WTC11 (cell line): ENCODE measurements around the gene KSR1. TPM values are rescaled to one million over a fixed set of nuclear protein-coding genes. Genes with fewer than 3 reads are reported as not detected.

Experiments used
- ATAC-seq: fragments of 200-7000 bp; cut with Tn5 transposase; 2 replicates; pipeline ENCODE4 v1.10.0; 2021; ENCODE audit warnings: mild to moderate bottlenecking, moderate library complexity
- CTCF ChIA-PET: fragments of 300-600 bp; sonication (Branson Sonifier 250); formaldehyde crosslinking; loops from one replicate; lab custom pipeline; 2021; ENCODE audit warnings: antibody characterized with exemption; lab: Charles Lee
- POLR2A ChIA-PET: fragments of 350-600 bp; sonication (Branson Sonifier 250); formaldehyde crosslinking; loops from one replicate; lab custom pipeline; 2021; ENCODE audit warnings: antibody characterized with exemption; lab: Charles Lee
- DNase-seq: peaks from one replicate; pipeline ENCODE4 v3.0.0; 2021; ENCODE audit warnings: low spot score
- H3K27ac Mint-ChIP-seq: 2 replicates; pipeline ENCODE4 v1.8.0; 2021; ENCODE audit warnings: mixed read lengths
- H3K27me3 Mint-ChIP-seq: 2 replicates; pipeline ENCODE4 v1.8.0; 2021; ENCODE audit warnings: low read depth, mild to moderate bottlenecking, moderate library complexity, mixed read lengths
- H3K36me3 Mint-ChIP-seq: 2 replicates; pipeline ENCODE4 v1.8.0; 2021; ENCODE audit warnings: mixed read lengths
- H3K4me1 Mint-ChIP-seq: 2 replicates; pipeline ENCODE4 v1.8.0; 2022; ENCODE audit warnings: mixed read lengths
- H3K4me3 Mint-ChIP-seq: 2 replicates; pipeline ENCODE4 v1.8.0; 2021; ENCODE audit warnings: mild to moderate bottlenecking, moderate library complexity, mixed read lengths
- H3K9me3 Mint-ChIP-seq: 2 replicates; pipeline ENCODE4 v1.8.0; 2021; ENCODE audit warnings: mixed read lengths
- ATF3 ChIP-seq: sonication (generic); formaldehyde crosslinking; conservative IDR thresholded peaks from 2 replicates; pipeline ENCODE4 v1.8.1; 2022; ENCODE audit warnings: mild to moderate bottlenecking, missing genetic modification reagents
- CBFB ChIP-seq: sonication (generic); formaldehyde crosslinking; IDR thresholded peaks from 2 replicates; pipeline ENCODE4 v1.8.1; 2022; ENCODE audit warnings: mild to moderate bottlenecking, low read depth, missing genetic modification reagents
- ESRRA ChIP-seq: sonication (generic); formaldehyde crosslinking; IDR thresholded peaks from 2 replicates; pipeline ENCODE4 v1.8.1; 2022; ENCODE audit warnings: mild to moderate bottlenecking, missing genetic modification reagents, borderline replicate concordance
- ETV6 ChIP-seq: sonication (generic); formaldehyde crosslinking; IDR thresholded peaks from 2 replicates; pipeline ENCODE4 v1.8.1; 2022; ENCODE audit warnings: mild to moderate bottlenecking, missing genetic modification reagents
- MLX ChIP-seq: sonication (generic); formaldehyde crosslinking; IDR thresholded peaks from 2 replicates; pipeline ENCODE4 v1.8.1; 2023; ENCODE audit warnings: mild to moderate bottlenecking, missing genetic modification reagents, moderate library complexity
- MXD4 ChIP-seq: fragments of 250-450 bp; sonication (Bioruptor Pico); IDR thresholded peaks from 2 replicates; pipeline ENCODE4 v1.8.0; 2021; ENCODE audit warnings: mild to moderate bottlenecking, moderate library complexity, borderline replicate concordance
- MYBL2 ChIP-seq: sonication (generic); formaldehyde crosslinking; IDR thresholded peaks from 2 replicates; pipeline ENCODE4 v1.8.1; 2023; ENCODE audit warnings: mild to moderate bottlenecking, moderate library complexity, missing genetic modification reagents
- NFATC4 ChIP-seq: fragments of 250-450 bp; sonication (Bioruptor Pico); IDR thresholded peaks from 2 replicates; pipeline ENCODE4 v1.9.0; 2021; ENCODE audit warnings: mild to moderate bottlenecking
- NR2C2 ChIP-seq: sonication (generic); formaldehyde crosslinking; IDR thresholded peaks from 2 replicates; pipeline ENCODE4 v1.8.0; 2022; ENCODE audit warnings: mild to moderate bottlenecking, missing genetic modification reagents
- RORB ChIP-seq: fragments of 250-450 bp; sonication (Bioruptor Pico); IDR thresholded peaks from 2 replicates; pipeline ENCODE4 v1.9.0; 2021; ENCODE audit warnings: mild to moderate bottlenecking
- SMAD4 ChIP-seq: sonication (generic); formaldehyde crosslinking; IDR thresholded peaks from 2 replicates; pipeline ENCODE4 v1.8.0; 2022; ENCODE audit warnings: mild to moderate bottlenecking, missing genetic modification reagents
- TP53 ChIP-seq: sonication (generic); formaldehyde crosslinking; IDR thresholded peaks from 2 replicates; pipeline ENCODE4 v1.8.1; 2023; ENCODE audit warnings: mild to moderate bottlenecking, missing genetic modification reagents
- USF1 ChIP-seq: sonication (generic); formaldehyde crosslinking; IDR thresholded peaks from 2 replicates; pipeline ENCODE4 v1.8.0; 2022; ENCODE audit warnings: mild to moderate bottlenecking, missing genetic modification reagents
- ZNF138 ChIP-seq: sonication (generic); formaldehyde crosslinking; conservative IDR thresholded peaks from 2 replicates; pipeline ENCODE4 v1.8.1; 2022; ENCODE audit warnings: mild to moderate bottlenecking, moderate library complexity, missing genetic modification reagents
- ZNF423 ChIP-seq: fragments of 250-450 bp; sonication (Bioruptor Pico); IDR thresholded peaks from 2 replicates; pipeline ENCODE4 v2.1.2; 2022; ENCODE audit warnings: mild to moderate bottlenecking, moderate library complexity
- ZNF425 ChIP-seq: fragments of 250-450 bp; sonication (Bioruptor Pico); conservative IDR thresholded peaks from 2 replicates; pipeline ENCODE4 v1.9.0; 2021; ENCODE audit warnings: mild to moderate bottlenecking
- total RNA-seq: library from RNA; stranded (reverse); gene quantifications from 3 replicates; pipeline ENCODE4 v1.2.3, GENCODE V29; 2021
- TF ChIP-seq, protein P1 (sequence below): sonication (generic); formaldehyde crosslinking; conservative IDR thresholded peaks from 2 replicates; pipeline ENCODE4 v1.8.1; 2023; ENCODE audit warnings: mild to moderate bottlenecking, low read depth, missing genetic modification reagents, moderate library complexity
- TF ChIP-seq, protein P2 (sequence below): sonication (generic); formaldehyde crosslinking; IDR thresholded peaks from 2 replicates; pipeline ENCODE4 v1.8.1; 2022; ENCODE audit warnings: mild to moderate bottlenecking, moderate library complexity, missing genetic modification reagents
- TF ChIP-seq, protein P3 (sequence below): sonication (generic); formaldehyde crosslinking; IDR thresholded peaks from 2 replicates; pipeline ENCODE4 v1.8.1; 2023; ENCODE audit warnings: mild to moderate bottlenecking, moderate library complexity, missing genetic modification reagents
- TF ChIP-seq, protein P4 (sequence below): sonication (generic); formaldehyde crosslinking; IDR thresholded peaks from 2 replicates; pipeline ENCODE4 v1.8.1; 2022; ENCODE audit warnings: mild to moderate bottlenecking, missing genetic modification reagents, moderate library complexity, borderline replicate concordance
- TF ChIP-seq, protein P5 (sequence below): fragments of 250-450 bp; sonication (Bioruptor Pico); IDR thresholded peaks from 2 replicates; pipeline ENCODE4 v1.9.0; 2021; ENCODE audit warnings: mild to moderate bottlenecking
- TF ChIP-seq, protein P6 (sequence below): sonication (generic); formaldehyde crosslinking; IDR thresholded peaks from 2 replicates; pipeline ENCODE4 v1.8.1; 2023; ENCODE audit warnings: mild to moderate bottlenecking, missing genetic modification reagents, borderline replicate concordance

The KSR1 gene
- total RNA-seq, 1 experiment from 2014 or later, result 45.5 TPM

GRCh38 chr17:27424516-27424915, 31.7 kb upstream of the KSR1 start (continued):
- TF ChIP-seq ZNF138 (no peak), CBFB (no peak), ESRRA (CRISPR knock-in tag) (no peak), MYBL2 (CRISPR knock-in tag) (no peak), USF1 (CRISPR knock-in tag) (no peak), RORB (CRISPR knock-in tag) (no peak), SMAD4 (no peak), ETV6 (CRISPR knock-in tag) (no peak)
- TF ChIP-seq, protein P1, sequence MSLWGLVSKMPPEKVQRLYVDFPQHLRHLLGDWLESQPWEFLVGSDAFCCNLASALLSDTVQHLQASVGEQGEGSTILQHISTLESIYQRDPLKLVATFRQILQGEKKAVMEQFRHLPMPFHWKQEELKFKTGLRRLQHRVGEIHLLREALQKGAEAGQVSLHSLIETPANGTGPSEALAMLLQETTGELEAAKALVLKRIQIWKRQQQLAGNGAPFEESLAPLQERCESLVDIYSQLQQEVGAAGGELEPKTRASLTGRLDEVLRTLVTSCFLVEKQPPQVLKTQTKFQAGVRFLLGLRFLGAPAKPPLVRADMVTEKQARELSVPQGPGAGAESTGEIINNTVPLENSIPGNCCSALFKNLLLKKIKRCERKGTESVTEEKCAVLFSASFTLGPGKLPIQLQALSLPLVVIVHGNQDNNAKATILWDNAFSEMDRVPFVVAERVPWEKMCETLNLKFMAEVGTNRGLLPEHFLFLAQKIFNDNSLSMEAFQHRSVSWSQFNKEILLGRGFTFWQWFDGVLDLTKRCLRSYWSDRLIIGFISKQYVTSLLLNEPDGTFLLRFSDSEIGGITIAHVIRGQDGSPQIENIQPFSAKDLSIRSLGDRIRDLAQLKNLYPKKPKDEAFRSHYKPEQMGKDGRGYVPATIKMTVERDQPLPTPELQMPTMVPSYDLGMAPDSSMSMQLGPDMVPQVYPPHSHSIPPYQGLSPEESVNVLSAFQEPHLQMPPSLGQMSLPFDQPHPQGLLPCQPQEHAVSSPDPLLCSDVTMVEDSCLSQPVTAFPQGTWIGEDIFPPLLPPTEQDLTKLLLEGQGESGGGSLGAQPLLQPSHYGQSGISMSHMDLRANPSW, result no peak

- DNase-seq (no peak), ATAC-seq (no peak)
- no peaks in the 10 kb centered on the region for H3K4me1 Mint-ChIP-seq
- no peaks in the 10 kb centered on the region for H3K36me3 Mint-ChIP-seq
- no peak overlapping the region for H3K4me3 Mint-ChIP-seq
- ChIA-PET POLR2A (no interaction called here), CTCF (interaction anchor here (1.5 kb wide), 1 partner anchor 16 kb away, joined by 3 read pairs; no protein-coding TSS in a partner anchor)
- no peaks in the 10 kb centered on the region for H3K27me3 Mint-ChIP-seq
- H3K27ac Mint-ChIP-seq, result no peak overlapping the region
- peaks cover 5% of the 10 kb centered on the region for H3K9me3 Mint-ChIP-seq
- TF ChIP-seq, protein P2, sequence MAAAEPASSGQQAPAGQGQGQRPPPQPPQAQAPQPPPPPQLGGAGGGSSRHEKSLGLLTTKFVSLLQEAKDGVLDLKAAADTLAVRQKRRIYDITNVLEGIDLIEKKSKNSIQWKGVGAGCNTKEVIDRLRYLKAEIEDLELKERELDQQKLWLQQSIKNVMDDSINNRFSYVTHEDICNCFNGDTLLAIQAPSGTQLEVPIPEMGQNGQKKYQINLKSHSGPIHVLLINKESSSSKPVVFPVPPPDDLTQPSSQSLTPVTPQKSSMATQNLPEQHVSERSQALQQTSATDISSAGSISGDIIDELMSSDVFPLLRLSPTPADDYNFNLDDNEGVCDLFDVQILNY (CRISPR knock-in tag), result no peak
- TF ChIP-seq, protein P3, sequence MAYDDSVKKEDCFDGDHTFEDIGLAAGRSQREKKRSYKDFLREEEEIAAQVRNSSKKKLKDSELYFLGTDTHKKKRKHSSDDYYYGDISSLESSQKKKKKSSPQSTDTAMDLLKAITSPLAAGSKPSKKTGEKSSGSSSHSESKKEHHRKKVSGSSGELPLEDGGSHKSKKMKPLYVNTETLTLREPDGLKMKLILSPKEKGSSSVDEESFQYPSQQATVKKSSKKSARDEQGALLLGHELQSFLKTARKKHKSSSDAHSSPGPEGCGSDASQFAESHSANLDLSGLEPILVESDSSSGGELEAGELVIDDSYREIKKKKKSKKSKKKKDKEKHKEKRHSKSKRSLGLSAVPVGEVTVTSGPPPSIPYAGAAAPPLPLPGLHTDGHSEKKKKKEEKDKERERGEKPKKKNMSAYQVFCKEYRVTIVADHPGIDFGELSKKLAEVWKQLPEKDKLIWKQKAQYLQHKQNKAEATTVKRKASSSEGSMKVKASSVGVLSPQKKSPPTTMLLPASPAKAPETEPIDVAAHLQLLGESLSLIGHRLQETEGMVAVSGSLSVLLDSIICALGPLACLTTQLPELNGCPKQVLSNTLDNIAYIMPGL (CRISPR knock-in tag), result no peak
- no peak for TF ChIP-seq MXD4
- TF ChIP-seq, protein P4, sequence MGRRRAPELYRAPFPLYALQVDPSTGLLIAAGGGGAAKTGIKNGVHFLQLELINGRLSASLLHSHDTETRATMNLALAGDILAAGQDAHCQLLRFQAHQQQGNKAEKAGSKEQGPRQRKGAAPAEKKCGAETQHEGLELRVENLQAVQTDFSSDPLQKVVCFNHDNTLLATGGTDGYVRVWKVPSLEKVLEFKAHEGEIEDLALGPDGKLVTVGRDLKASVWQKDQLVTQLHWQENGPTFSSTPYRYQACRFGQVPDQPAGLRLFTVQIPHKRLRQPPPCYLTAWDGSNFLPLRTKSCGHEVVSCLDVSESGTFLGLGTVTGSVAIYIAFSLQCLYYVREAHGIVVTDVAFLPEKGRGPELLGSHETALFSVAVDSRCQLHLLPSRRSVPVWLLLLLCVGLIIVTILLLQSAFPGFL, result no peak
- no peak for TF ChIP-seq MLX
- TF ChIP-seq ZNF425 (CRISPR knock-in tag), result no peak
- no peak for TF ChIP-seq TP53
- no peak for TF ChIP-seq ZNF423
- no peak for TF ChIP-seq NR2C2
- TF ChIP-seq, protein P5, sequence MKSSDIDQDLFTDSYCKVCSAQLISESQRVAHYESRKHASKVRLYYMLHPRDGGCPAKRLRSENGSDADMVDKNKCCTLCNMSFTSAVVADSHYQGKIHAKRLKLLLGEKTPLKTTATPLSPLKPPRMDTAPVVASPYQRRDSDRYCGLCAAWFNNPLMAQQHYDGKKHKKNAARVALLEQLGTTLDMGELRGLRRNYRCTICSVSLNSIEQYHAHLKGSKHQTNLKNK (CRISPR knock-in tag), result no peak
- no peak for TF ChIP-seq ATF3 (CRISPR knock-in tag)
- TF ChIP-seq, protein P6, sequence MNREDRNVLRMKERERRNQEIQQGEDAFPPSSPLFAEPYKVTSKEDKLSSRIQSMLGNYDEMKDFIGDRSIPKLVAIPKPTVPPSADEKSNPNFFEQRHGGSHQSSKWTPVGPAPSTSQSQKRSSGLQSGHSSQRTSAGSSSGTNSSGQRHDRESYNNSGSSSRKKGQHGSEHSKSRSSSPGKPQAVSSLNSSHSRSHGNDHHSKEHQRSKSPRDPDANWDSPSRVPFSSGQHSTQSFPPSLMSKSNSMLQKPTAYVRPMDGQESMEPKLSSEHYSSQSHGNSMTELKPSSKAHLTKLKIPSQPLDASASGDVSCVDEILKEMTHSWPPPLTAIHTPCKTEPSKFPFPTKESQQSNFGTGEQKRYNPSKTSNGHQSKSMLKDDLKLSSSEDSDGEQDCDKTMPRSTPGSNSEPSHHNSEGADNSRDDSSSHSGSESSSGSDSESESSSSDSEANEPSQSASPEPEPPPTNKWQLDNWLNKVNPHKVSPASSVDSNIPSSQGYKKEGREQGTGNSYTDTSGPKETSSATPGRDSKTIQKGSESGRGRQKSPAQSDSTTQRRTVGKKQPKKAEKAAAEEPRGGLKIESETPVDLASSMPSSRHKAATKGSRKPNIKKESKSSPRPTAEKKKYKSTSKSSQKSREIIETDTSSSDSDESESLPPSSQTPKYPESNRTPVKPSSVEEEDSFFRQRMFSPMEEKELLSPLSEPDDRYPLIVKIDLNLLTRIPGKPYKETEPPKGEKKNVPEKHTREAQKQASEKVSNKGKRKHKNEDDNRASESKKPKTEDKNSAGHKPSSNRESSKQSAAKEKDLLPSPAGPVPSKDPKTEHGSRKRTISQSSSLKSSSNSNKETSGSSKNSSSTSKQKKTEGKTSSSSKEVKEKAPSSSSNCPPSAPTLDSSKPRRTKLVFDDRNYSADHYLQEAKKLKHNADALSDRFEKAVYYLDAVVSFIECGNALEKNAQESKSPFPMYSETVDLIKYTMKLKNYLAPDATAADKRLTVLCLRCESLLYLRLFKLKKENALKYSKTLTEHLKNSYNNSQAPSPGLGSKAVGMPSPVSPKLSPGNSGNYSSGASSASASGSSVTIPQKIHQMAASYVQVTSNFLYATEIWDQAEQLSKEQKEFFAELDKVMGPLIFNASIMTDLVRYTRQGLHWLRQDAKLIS (CRISPR knock-in tag), result no peak
- TF ChIP-seq NFATC4, result no peak
Observed at GRCh38 chr17:27424941-27425340, 31.3 kb upstream of the KSR1 start.
